Spinal cord (tissue), 10 donors: Measurements from ENCODE around the gene HSPA1L. TPM values are rescaled to one million over a fixed set of nuclear protein-coding genes. Genes with fewer than 3 reads are reported as not detected.
A peak's percentile ranks its signal among the peaks of the same experiment; 100 is the strongest.
"Not testable (repeated sequence)": the region's sequence is repeated elsewhere in the genome, so short reads cannot be mapped to it uniquely, and the experiment has no call there.

ENCODE experiments used
- DNase-seq, 6 donors: peaks; one replicate each; pipeline versions ENCODE4 v3.0.0 to v3.0.0-alpha.2; 2013 to 2015; ENCODE audit warnings: low spot score in 6 of 6, low read depth in 4 of 6
- H3K27ac ChIP-seq: one replicate; pipeline ENCODE4 v1.5.1; 2013; ENCODE audit warnings: low read depth, low read length, control low read depth
- H3K27me3 ChIP-seq: one replicate; pipeline ENCODE4 v1.6.1; 2013; ENCODE audit warnings: low read length; ENCODE audit not compliant: control insufficient read depth, insufficient read depth
- H3K36me3 ChIP-seq: one replicate; pipeline ENCODE4 v1.6.1; 2013; ENCODE audit warnings: low read length; ENCODE audit not compliant: control insufficient read depth, insufficient read depth
- H3K4me1 ChIP-seq: one replicate; pipeline ENCODE4 v1.6.1; 2013; ENCODE audit warnings: low read length; ENCODE audit not compliant: control insufficient read depth, insufficient read depth
- H3K4me3 ChIP-seq: one replicate; pipeline ENCODE4 v1.5.1; 2013; ENCODE audit warnings: low read depth, low read length, control low read depth
- H3K9me3 ChIP-seq: one replicate; pipeline ENCODE4 v1.6.1; 2013; ENCODE audit warnings: low read length; ENCODE audit not compliant: control insufficient read depth, insufficient read depth
- WGBS: methylation state at CpG from one replicate; pipeline ENCODE4 v1.1.5; 2013; ENCODE audit warnings: missing lambda C conversion rate; ENCODE audit not compliant: insufficient coverage; 5-methylcytosine and 5-hydroxymethylcytosine counted together
- polyA plus RNA-seq, 2 donors: library from polyadenylated mRNA; unstranded; fragments of 120-200 nt; gene quantifications; one replicate each; pipeline ENCODE4 v1.2.1, GENCODE V29; 2013; ENCODE audit not compliant: insufficient read length in 2 of 2
- total RNA-seq, 2 donors: library from RNA; depleted of rRNA in 1 of 2; stranded (reverse); fragments of 120-200 nt in 1 of 2; fragments of >200 nt in 1 of 2; gene quantifications; one replicate each; pipeline versions ENCODE4 v1.2.3 to v1.2.4, GENCODE V29; 2013 to 2014
- donor health status: healthy.

HSPA1L gene
- total and polyA plus RNA-seq, 4 donors: 3.3 to 6.1 (median 5.0) TPM

DNA sequence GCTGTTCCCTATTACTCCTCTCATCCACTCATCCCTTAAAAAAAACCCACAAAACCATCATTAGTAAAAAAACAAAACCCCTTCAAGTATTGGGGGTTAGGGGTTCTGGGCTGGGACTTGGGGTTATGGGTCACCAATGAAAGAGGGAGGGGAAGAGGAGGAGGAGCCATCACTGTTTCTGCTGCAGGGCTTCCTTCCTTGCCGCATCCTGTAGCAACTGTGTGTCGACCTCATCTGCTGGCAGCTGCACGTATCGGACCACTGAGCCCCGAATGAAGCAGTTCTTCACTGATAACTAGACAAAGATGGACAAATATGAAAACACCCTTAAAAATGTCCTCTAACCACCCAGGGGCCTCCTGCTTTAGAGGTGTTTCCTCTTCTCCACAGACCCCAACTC, 17.5 kb downstream of the HSPA1L start:
- H3K4me3 ChIP-seq: no peak overlapping the region
- no peak for DNase-seq
- no peaks in the 10 kb centered on the region for H3K27me3 ChIP-seq
- no peaks in the 10 kb centered on the region for H3K9me3 ChIP-seq
- 95% methylated on average over 5 of the region's 5 CpGs for WGBS
- H3K36me3 ChIP-seq: peaks cover 22% of the 10 kb centered on the region
- H3K27ac ChIP-seq: no peak overlapping the region
- peaks cover 19% of the 10 kb centered on the region for H3K4me1 ChIP-seq

DNA sequence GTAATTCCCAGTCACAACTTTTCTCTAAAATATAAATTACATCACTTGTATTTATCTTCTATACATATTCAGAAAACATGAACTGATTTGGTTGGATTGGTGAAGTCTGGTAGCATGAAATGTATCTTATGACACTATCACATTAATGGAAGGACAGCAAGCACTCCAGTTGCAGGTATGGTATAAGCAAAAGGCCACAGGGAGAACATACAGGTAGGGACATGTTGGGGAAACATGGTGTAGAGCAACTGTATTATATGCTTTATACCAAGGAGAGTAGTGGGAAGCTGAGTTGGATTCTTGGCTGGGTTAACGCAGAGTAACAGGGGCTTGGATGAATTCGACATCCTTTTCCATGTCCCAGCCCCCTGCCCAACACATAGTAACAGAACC, 18.1 kb downstream of the HSPA1L start:
- H3K36me3 ChIP-seq: peaks cover 23% of the 10 kb centered on the region
- DNase-seq: no peak
- WGBS: 100% methylated on average over 1 of the region's 2 CpGs
- H3K27me3 ChIP-seq: no peaks in the 10 kb centered on the region
- H3K27ac ChIP-seq: no peak overlapping the region
- no peak overlapping the region for H3K4me3 ChIP-seq
- H3K9me3 ChIP-seq: no peaks in the 10 kb centered on the region
- H3K4me1 ChIP-seq: peaks cover 19% of the 10 kb centered on the region

DNA sequence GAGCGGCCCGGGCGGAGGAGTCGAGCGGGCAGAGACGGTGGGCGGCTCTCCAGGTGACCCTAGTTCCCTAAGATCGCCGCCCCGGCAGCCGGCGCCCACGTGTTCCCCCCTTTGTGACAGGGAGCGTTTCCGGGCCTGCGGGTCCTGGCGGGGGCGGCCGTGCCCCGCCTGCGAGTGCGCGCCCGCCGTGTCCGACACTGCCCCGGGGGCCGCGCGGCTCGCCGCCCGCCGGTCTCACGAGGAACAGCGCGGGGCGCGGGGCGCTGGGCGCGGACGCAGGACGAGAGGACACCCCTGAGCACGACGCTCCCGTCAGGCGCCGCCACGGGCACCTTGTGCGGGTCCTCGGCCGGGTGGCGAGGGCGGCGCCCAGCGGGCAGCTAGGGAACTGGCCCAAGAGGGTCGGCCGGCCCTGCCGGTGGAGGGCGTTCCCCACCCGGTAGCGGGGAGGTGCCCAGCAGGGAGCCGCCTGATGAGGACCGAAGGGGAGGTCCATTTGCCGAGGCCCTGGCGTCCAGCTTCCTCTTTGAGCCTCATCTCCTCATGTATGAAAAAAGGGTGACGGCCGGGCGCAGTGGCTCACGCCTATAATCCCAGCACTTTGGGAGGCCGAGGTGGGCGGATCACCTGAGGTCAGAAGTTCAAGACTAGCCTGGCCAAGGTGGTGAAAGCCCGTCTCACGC, 19.3 kb downstream of the HSPA1L start, which contains the start of gene VARS1:
Gene VARS1, minus strand, starts transcription at position 137 of the 683 bp plus-strand sequence. CDS start 535 bp downstream, outside the sequence.
- WGBS: 1% methylated on average over 75 of the region's 75 CpGs
- H3K27ac ChIP-seq: peak within 1 kb of the TSS; percentile 89
- H3K9me3 ChIP-seq: no peaks in the 10 kb centered on the region
- peaks cover 24% of the 10 kb centered on the region for H3K4me1 ChIP-seq
- peaks cover 28% of the 10 kb centered on the region for H3K36me3 ChIP-seq
- H3K4me3 ChIP-seq: peak within 1 kb of the TSS; percentile 81
- H3K27me3 ChIP-seq: no peaks in the 10 kb centered on the region
- peak; percentile 63 to 94 (median 74) for DNase-seq

- Histone ChIP-seq H3K4me3 (peak overlapping the region; percentile 81), H3K4me1 (peaks cover 24% of the 10 kb centered on the region), H3K9me3 (no peaks in the 10 kb centered on the region), H3K36me3 (peaks cover 33% of the 10 kb centered on the region), H3K27me3 (no peaks in the 10 kb centered on the region), H3K27ac (peak overlapping the region; percentile 87)
- under 1% methylated on average over 34 of the region's 44 CpGs for WGBS
- no peak for DNase-seq
Observed at GRCh38 chr6:31794866-31795615, 20.0 kb downstream of the HSPA1L start.

GRCh38 chr6:31794294-31794865, 20.7 kb downstream of the HSPA1L start:
- peak in 2 of 6 donors; percentile 30 to 32 for DNase-seq
- 5% methylated on average over 7 of the region's 7 CpGs for WGBS
- Histone ChIP-seq H3K36me3 (peaks cover 37% of the 10 kb centered on the region), H3K4me3 (peak overlapping the region; percentile 81), H3K9me3 (no peaks in the 10 kb centered on the region), H3K27me3 (no peaks in the 10 kb centered on the region), H3K4me1 (peaks cover 24% of the 10 kb centered on the region), H3K27ac (peak overlapping the region; percentile 87)

DNA sequence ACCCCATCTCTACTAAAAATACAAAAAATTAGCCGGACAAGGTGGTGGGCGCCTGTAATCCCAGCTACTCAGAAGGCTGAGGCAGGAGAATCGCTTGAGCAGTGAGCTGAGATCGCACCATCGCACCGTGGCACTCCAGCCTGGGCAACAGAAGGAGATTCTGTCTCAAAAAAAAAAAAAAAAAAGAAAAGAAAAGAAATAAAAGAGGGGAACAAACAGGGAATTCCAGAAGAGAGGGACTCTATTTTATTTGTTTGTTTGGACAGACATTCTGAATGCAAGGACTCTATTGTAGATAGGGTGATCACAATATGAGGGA, 21.2 kb downstream of the HSPA1L start:
- Histone ChIP-seq H3K4me1 (peaks cover 24% of the 10 kb centered on the region), H3K36me3 (peaks cover 38% of the 10 kb centered on the region)
- DNase-seq, H3K4me3 ChIP-seq, H3K9me3 ChIP-seq, H3K27ac ChIP-seq, H3K27me3 ChIP-seq: not testable (repeated sequence)
- WGBS: 90% methylated on average over 3 of the region's 6 CpGs

- Histone ChIP-seq H3K27me3 (no peaks in the 10 kb centered on the region), H3K4me3 (no peak overlapping the region), H3K4me1 (peaks cover 24% of the 10 kb centered on the region), H3K27ac (no peak overlapping the region), H3K36me3 (peaks cover 38% of the 10 kb centered on the region), H3K9me3 (no peaks in the 10 kb centered on the region)
- WGBS: 94% methylated on average over 10 of the region's 12 CpGs
- no peak for DNase-seq
Observed at GRCh38 chr6:31792761-31793171, 22.3 kb downstream of the HSPA1L start.

GRCh38 chr6:31792090-31792374, 23.1 kb downstream of the HSPA1L start:
- Histone ChIP-seq H3K27ac (no peak overlapping the region), H3K4me3 (no peak overlapping the region), H3K4me1 (peaks cover 24% of the 10 kb centered on the region), H3K9me3 (no peaks in the 10 kb centered on the region), H3K27me3 (no peaks in the 10 kb centered on the region), H3K36me3 (peaks cover 37% of the 10 kb centered on the region)
- DNase-seq: no peak
- WGBS: no CpG with 5 or more reads among the region's 3 CpGs

- peaks cover 24% of the 10 kb centered on the region for H3K4me1 ChIP-seq
- peaks cover 40% of the 10 kb centered on the region for H3K36me3 ChIP-seq
- H3K9me3 ChIP-seq: no peaks in the 10 kb centered on the region
- H3K27me3 ChIP-seq: no peaks in the 10 kb centered on the region
- 61% methylated on average over 10 of the region's 12 CpGs for WGBS
- peak overlapping the region; percentile 16 for H3K4me3 ChIP-seq
- H3K27ac ChIP-seq: no peak overlapping the region
- peak in 4 of 6 donors; percentile 48 to 90 (median 70) for DNase-seq
Observed at GRCh38 chr6:31791324-31792089, 23.6 kb downstream of the HSPA1L start.
